ENCODE measurements around the gene DNAAF1.
"Not testable (repeated sequence)": the region's sequence is repeated elsewhere in the genome, so short reads cannot be mapped to it uniquely, and the experiment has no call there.

The DNAAF1 gene

DNA sequence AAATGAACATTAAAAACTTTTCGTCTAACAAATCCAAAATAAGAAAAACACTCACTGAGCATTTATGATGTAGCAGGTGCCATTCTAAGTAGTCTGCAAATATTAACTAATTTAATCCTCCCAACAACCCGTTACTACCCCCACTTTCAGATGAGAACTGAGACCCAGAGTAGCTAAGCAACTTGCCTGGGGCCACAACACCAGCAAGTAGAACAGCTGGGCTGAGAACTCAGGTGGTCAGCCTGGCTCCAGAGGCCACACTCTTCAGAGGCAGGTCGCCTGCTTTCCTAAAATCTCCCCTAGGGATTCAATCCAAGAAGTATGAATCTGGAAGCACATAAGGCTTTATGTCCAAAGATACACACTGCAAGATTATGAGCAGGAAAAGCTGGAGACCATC is 34.6 kb upstream of the DNAAF1 start:
- DNase-seq = no peak
- H3K27ac ChIP-seq = no peak overlapping the region
- H3K36me3 ChIP-seq (replicated peaks) = no peaks in the 10 kb centered on the region
- no peaks in the 10 kb centered on the region for H3K27me3 ChIP-seq (replicated peaks)
- TF ChIP-seq, protein P1, sequence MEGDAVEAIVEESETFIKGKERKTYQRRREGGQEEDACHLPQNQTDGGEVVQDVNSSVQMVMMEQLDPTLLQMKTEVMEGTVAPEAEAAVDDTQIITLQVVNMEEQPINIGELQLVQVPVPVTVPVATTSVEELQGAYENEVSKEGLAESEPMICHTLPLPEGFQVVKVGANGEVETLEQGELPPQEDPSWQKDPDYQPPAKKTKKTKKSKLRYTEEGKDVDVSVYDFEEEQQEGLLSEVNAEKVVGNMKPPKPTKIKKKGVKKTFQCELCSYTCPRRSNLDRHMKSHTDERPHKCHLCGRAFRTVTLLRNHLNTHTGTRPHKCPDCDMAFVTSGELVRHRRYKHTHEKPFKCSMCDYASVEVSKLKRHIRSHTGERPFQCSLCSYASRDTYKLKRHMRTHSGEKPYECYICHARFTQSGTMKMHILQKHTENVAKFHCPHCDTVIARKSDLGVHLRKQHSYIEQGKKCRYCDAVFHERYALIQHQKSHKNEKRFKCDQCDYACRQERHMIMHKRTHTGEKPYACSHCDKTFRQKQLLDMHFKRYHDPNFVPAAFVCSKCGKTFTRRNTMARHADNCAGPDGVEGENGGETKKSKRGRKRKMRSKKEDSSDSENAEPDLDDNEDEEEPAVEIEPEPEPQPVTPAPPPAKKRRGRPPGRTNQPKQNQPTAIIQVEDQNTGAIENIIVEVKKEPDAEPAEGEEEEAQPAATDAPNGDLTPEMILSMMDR (IDR thresholded peaks at IDR 0.05; ENCODE audit: low read depth, low read length, missing control alignments) = no peak
- in situ Hi-C loops (cut with HindIII; ENCODE audit: low pct_ligation_motif_present, low sequenced_read_pairs) = no loop called here
- H3K4me3 ChIP-seq (ENCODE audit: low read depth, low read length) = no peak overlapping the region

DNA sequence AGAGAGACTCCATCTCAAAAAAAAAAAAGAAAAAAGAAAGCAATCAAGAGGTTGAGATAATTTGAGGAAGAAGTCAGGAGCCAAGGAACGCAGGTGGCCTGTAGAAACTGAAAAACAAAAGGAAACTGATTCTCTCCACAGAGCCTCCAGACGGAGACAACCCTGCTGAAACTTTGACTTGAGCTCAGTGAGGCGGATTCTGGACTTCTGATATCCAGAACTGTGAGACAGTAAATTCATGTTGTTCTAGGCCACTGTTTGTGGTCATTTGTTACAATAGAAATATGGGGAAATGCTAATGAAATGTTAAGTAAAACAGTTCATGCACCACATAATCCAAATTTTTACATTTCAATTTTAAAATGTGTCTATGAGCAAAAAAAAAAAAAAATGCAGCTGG is 33.6 kb upstream of the DNAAF1 start:
- no peak for DNase-seq
- H3K4me3 ChIP-seq (ENCODE audit: low read depth, low read length) = no peak overlapping the region
- no peaks in the 10 kb centered on the region for H3K27me3 ChIP-seq (replicated peaks)
- TF ChIP-seq, protein P1 (IDR thresholded peaks at IDR 0.05; ENCODE audit: low read depth, low read length, missing control alignments) = no peak
- in situ Hi-C loops (cut with HindIII; ENCODE audit: low pct_ligation_motif_present, low sequenced_read_pairs) = no loop called here
- no peaks in the 10 kb centered on the region for H3K36me3 ChIP-seq (replicated peaks)
- H3K27ac ChIP-seq = no peak overlapping the region

DNA sequence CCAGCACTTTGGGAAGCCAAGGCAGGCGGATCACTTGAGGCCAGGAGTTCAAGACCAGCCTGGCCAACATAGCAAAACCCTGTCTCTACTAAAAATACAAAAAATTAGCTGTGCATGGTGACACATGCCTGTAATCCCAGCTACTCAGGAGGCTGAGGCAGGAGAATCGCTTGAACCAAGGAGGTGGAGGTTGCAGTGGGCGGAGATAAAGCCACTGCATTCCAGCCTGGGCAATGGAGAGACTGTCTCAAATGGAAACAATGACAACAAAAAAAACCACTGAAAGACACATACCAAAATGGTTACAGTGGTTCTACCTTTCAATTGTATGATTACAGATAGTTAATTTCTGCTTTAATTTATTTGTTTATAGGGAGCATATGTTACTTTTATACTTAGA is 33.2 kb upstream of the DNAAF1 start:
- in situ Hi-C loops (cut with HindIII; ENCODE audit: low pct_ligation_motif_present, low sequenced_read_pairs); H3K27ac ChIP-seq; DNase-seq; H3K36me3 ChIP-seq (replicated peaks); H3K4me3 ChIP-seq (ENCODE audit: low read depth, low read length); H3K27me3 ChIP-seq (replicated peaks): not testable (repeated sequence)

DNA sequence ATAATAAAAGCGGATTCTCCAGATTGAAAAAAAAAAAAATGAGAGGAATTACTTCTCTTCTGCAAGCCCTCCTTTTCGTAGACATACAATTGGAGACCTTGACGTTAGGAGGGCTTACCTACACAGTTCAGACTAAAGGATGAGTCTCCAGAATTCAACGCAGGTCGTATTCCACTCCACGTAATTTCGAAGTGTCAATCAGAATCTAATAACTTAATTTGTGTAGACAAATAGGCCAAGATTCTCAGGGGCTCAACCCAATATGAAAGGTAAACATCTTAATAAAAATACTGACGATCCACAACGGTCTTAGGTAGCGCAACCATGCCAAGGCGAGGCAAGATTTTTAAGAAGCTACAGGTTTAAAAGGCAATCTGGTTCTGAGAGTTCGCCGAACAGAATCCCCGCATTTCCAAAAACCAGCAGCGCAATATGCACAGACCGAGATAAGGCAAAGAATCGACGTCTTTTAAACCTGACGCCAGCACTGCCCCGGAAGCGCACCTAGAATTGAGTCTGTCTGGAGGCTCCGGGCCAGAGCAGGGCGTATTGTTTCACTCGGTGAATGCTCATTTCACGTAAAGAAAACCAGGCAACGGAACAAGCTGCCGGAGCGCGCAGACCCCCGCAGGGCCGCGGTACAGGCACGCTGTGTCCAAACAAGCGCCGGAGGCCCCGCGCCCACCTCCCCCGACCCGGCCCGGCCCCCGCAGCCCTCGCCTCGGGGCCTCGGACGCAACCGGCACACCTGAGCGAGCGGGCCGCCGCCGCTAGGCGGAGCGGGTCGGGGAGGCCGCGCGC is 29.0 kb upstream of the DNAAF1 start:
- peak overlapping the region; percentile 76 for H3K27ac ChIP-seq
- in situ Hi-C loops (cut with HindIII; ENCODE audit: low pct_ligation_motif_present, low sequenced_read_pairs) = no loop called here
- H3K4me3 ChIP-seq (ENCODE audit: low read depth, low read length) = peak overlapping the region; percentile 93
- TF ChIP-seq, protein P1 (IDR thresholded peaks at IDR 0.05; ENCODE audit: low read depth, low read length, missing control alignments) = no peak
- no peaks in the 10 kb centered on the region for H3K27me3 ChIP-seq (replicated peaks)
- peak; percentile 12 for DNase-seq
- H3K36me3 ChIP-seq (replicated peaks) = no peaks in the 10 kb centered on the region

DNA sequence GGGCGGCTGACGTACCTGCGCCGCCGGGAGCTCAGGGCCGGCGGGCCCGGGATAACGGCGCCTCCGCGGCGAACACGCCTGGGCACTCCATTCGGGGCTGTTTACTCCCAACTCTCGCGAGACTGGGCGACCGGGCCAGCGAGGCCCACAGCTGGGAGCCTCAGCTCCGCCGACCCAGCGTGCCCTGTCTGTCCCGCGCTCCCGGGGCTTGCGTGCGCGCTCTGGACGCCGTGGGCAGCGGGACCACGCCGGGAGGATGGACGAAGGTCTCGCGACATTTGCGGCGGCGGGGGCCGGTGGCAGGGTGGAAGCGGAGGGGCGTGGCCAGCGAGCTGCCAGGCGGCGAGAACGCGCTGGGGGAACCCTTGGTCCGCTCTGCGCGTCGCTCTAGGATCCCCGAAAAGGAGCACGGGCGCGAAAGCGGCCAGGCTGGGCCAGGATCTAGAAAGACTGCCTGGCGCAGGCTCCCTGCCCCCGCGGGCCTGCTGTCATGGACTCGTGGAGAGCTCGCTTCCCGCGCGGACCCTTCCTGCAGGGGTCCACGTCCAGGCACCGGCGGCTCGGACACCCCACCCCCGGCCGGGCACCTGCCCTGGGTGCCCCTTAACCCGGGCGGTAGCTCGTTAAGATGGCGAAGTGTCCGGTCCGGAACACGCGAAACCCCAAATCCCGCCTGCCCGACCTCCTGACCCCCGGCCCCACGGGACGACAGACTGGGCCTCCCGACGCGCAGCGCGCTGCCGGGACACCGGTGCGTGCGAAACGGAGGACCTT is 28.2 kb upstream of the DNAAF1 start, which contains the start of gene MBTPS1:
TSS of gene MBTPS1 (minus strand) at position 223 of the 774 bp plus-strand sequence. CDS start 15,159 bp downstream, outside the sequence.
- no peaks in the 10 kb centered on the region for H3K27me3 ChIP-seq (replicated peaks)
- H3K27ac ChIP-seq = peak within 1 kb of the TSS; percentile 76
- no peaks in the 10 kb centered on the region for H3K36me3 ChIP-seq (replicated peaks)
- TF ChIP-seq, protein P1 (IDR thresholded peaks at IDR 0.05; ENCODE audit: low read depth, low read length, missing control alignments) = no peak
- peak; percentile 95 for DNase-seq
- peak within 1 kb of the TSS; percentile 93 for H3K4me3 ChIP-seq (ENCODE audit: low read depth, low read length)
- in situ Hi-C loops (cut with HindIII; ENCODE audit: low pct_ligation_motif_present, low sequenced_read_pairs) = no loop called here

DNA sequence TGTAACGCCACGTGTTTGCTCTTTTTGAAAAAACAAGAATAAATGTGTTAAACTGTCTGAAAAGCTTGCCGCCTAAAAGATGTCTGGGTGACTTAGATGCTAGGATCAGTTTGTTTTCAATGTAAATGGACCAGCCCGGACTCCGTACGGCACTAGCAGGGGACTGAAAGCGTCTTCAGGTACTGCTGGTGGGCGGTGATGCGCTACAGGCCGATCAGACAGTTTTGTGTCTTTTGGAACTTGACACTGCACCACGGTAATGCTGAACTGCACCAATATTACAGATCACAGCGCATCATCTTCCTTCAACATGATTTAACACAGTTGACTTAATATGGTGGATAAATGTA is 27.6 kb upstream of the DNAAF1 start:
- H3K27me3 ChIP-seq (replicated peaks) = no peaks in the 10 kb centered on the region
- peak overlapping the region; percentile 76 for H3K27ac ChIP-seq
- H3K36me3 ChIP-seq (replicated peaks) = no peaks in the 10 kb centered on the region
- DNase-seq = peak; percentile 23
- TF ChIP-seq, protein P1 (IDR thresholded peaks at IDR 0.05; ENCODE audit: low read depth, low read length, missing control alignments) = no peak
- in situ Hi-C loops (cut with HindIII; ENCODE audit: low pct_ligation_motif_present, low sequenced_read_pairs) = no loop called here
- H3K4me3 ChIP-seq (ENCODE audit: low read depth, low read length) = peak overlapping the region; percentile 93

DNA sequence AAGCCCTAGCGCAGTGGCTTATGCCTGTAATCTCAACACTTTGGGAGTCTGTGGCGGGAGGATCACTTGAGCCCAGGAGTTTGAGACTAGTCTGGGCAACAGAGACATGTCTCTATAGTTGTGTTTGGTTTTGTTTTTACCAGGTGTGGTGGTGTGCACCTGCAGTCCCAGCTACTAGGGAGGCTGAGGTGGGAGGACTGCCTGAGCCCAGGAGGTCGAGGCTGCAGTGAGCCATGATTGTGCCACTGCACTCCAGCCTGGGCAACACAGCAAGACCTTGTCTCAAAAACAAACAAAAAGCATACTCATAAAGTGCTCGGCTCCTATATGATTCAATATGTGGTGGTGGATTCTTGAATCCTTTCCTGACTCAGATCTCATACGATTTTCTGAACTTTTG is 26.8 kb upstream of the DNAAF1 start:
- DNase-seq; in situ Hi-C loops (cut with HindIII; ENCODE audit: low pct_ligation_motif_present, low sequenced_read_pairs); H3K36me3 ChIP-seq (replicated peaks); H3K27ac ChIP-seq; H3K27me3 ChIP-seq (replicated peaks); H3K4me3 ChIP-seq (ENCODE audit: low read depth, low read length): not testable (repeated sequence)

All from brain microvascular endothelial cell (primary cell).